ENCODE data around the gene ARHGEF7. TPM values are rescaled to one million over a fixed set of nuclear protein-coding genes. Genes with fewer than 3 reads are reported as not detected.

Gene ARHGEF7
- total RNA-seq, 2 experiments from 2014 or later = 39.5 to 51.3 TPM

DNA sequence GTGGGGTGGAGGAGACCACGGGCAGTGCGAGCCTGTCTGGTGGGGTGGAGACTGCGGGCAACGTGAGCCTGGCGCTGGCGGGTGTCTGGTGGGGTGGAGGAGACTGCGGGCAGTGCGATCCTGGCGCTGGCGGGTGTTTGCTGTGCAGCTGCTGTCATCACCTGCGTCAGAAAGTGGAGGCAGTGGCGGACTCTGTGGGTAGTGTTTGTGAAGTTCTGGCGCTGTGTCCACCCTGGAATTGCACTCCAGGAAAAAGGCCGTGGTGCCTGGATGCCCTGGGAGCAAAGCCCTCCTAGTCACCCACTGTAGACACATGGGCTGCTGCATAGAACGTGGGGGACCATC lies 211.5 kb downstream of the ARHGEF7 start:
- no peaks in the 10 kb centered on the region for H3K4me1 ChIP-seq (ENCODE audit: insufficient read depth, low read length, poor library complexity, severe bottlenecking)
- H3K9me3 ChIP-seq (ENCODE audit: low read length) = no peaks in the 10 kb centered on the region
- ChIA-PET CTCF (ENCODE audit: unreplicated experiment) (no interaction called here), POLR2A (no interaction called here)
- no peak overlapping the region for H3K4me3 ChIP-seq (ENCODE audit: low read depth, low read length, poor library complexity, severe bottlenecking)
- no peaks in the 10 kb centered on the region for H3K79me2 ChIP-seq (ENCODE audit: insufficient read depth, low read depth, low read length)
- BruUV-seq (replicated peaks) = no TSS peak
- TF ChIP-seq, protein P1, sequence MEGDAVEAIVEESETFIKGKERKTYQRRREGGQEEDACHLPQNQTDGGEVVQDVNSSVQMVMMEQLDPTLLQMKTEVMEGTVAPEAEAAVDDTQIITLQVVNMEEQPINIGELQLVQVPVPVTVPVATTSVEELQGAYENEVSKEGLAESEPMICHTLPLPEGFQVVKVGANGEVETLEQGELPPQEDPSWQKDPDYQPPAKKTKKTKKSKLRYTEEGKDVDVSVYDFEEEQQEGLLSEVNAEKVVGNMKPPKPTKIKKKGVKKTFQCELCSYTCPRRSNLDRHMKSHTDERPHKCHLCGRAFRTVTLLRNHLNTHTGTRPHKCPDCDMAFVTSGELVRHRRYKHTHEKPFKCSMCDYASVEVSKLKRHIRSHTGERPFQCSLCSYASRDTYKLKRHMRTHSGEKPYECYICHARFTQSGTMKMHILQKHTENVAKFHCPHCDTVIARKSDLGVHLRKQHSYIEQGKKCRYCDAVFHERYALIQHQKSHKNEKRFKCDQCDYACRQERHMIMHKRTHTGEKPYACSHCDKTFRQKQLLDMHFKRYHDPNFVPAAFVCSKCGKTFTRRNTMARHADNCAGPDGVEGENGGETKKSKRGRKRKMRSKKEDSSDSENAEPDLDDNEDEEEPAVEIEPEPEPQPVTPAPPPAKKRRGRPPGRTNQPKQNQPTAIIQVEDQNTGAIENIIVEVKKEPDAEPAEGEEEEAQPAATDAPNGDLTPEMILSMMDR (conservative IDR thresholded peaks at IDR 0.05; ENCODE audit: low read length) = no peak
- no peak for TF ChIP-seq EZH2phosphoT487 (IDR thresholded peaks at IDR 0.05; ENCODE audit: borderline replicate concordance, low read depth, low read length)
- intact Hi-C loops (cut with micrococcal nuclease; ENCODE audit: unreplicated experiment) = no loop called here
- H3K36me3 ChIP-seq (ENCODE audit: insufficient read depth, low read length) = no peaks in the 10 kb centered on the region
- no peaks in the 10 kb centered on the region for H4K20me1 ChIP-seq (ENCODE audit: insufficient read depth, low read length)
- no peak overlapping the region for H3K4me2 ChIP-seq (ENCODE audit: low read length)
- H2AFZ ChIP-seq (ENCODE audit: low read length) = no peak overlapping the region
- no peak overlapping the region for H3K27ac ChIP-seq (ENCODE audit: low read depth, low read length, poor library complexity, severe bottlenecking)
- no peak for DNase-seq (ENCODE audit: low spot score)
- no peaks in the 10 kb centered on the region for H3K9me2 ChIP-seq (ENCODE audit: insufficient read depth, low read length)

DNA sequence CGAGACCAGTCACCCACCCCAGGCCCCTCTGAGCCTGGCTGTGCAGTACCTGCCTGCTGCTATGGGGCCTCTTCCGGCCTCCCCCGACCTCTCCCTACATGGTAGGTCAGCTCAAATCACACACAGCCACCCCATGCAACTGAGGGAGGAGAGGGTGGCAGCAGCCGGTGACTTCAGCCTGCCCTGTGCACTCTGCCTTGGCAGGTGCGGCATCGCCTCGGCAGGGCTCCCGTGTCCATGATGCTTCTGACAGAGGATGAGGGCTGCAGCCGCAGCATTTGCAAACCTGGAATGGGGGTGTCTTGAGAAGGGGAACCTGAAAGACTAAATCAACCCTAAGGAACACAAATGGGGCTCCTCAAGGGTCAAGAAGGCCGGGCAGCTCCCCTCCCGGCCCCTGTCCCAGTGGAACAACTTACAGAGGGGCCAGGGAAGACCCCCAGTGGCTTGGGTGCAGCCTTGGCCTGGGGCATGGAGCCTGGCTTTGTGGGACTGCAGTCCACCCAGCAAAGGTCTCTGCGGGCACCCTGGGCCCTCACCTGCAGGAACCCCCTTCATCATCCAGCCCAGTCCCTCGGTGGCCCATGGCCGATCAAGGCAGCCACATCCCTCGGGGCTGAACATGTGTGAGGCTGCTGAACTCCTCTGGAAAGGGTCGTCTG lies 212.0 kb downstream of the ARHGEF7 start:
- CTCF ChIA-PET (ENCODE audit: unreplicated experiment) = no interaction called here
- intact Hi-C loops (cut with micrococcal nuclease; ENCODE audit: unreplicated experiment) = no loop called here
- Histone ChIP-seq H3K79me2 (ENCODE audit: insufficient read depth, low read depth, low read length) (no peaks in the 10 kb centered on the region), H2AFZ (ENCODE audit: low read length) (no peak overlapping the region), H3K36me3 (ENCODE audit: insufficient read depth, low read length) (no peaks in the 10 kb centered on the region), H3K4me2 (ENCODE audit: low read length) (no peak overlapping the region), H3K4me3 (ENCODE audit: low read depth, low read length, poor library complexity, severe bottlenecking) (no peak overlapping the region), H3K9me2 (ENCODE audit: insufficient read depth, low read length) (no peaks in the 10 kb centered on the region), H3K4me1 (ENCODE audit: insufficient read depth, low read length, poor library complexity, severe bottlenecking) (no peaks in the 10 kb centered on the region), H3K27ac (ENCODE audit: low read depth, low read length, poor library complexity, severe bottlenecking) (no peak overlapping the region), H3K9me3 (ENCODE audit: low read length) (no peaks in the 10 kb centered on the region), H4K20me1 (ENCODE audit: insufficient read depth, low read length) (no peaks in the 10 kb centered on the region)
- POLR2A ChIA-PET = no interaction called here
- TF ChIP-seq, protein P1 (conservative IDR thresholded peaks at IDR 0.05; ENCODE audit: low read length) = no peak
- no peak for TF ChIP-seq EZH2phosphoT487 (IDR thresholded peaks at IDR 0.05; ENCODE audit: borderline replicate concordance, low read depth, low read length)
- no TSS peak for BruUV-seq (replicated peaks)
- no peak for DNase-seq (ENCODE audit: low spot score)

DNA sequence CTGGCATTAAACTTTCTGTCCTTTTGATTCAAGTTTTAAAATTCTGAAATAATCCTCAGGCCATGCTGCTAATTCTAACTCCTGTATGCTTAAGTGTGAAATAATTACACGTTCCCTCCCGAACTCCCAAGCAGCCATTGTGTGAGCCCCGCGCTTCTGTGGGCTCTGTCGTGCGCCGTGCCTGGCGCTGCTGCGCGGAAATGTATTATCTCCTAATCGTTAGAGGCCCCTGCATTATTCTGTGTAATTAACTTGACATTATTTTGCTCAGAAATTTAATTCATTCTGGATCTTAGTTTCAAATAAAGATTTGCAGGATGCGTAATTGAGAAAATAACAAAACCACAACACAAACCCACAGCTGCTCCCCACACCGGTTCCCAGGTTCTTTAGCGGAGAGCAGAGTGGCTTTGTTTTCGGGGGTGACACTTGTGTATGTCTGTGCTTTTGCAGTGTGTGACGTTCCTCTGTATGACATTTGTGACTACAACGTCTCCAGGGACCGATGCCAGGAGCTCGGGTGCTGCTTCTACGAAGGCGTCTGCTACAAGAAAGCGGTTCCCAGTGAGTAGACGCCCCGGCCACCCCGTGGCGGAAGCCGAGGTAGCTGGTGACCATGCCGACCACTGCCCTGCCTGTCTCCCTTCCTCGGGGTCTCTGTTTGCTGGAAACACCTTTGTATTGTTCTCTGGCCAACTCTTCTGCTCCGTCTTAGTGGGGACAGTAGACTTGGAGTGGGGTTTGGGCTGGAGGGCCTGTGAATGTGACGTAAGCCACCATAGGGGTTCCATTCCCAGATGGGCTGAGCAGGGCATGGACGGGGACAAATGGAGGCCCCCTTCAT lies 212.8 kb downstream of the ARHGEF7 start:
- Histone ChIP-seq H3K4me3 (ENCODE audit: low read depth, low read length, poor library complexity, severe bottlenecking) (no peak overlapping the region), H3K9me2 (ENCODE audit: insufficient read depth, low read length) (no peaks in the 10 kb centered on the region; the same call in 1 of the 2 replicates), H2AFZ (ENCODE audit: low read length) (no peak overlapping the region), H3K79me2 (ENCODE audit: insufficient read depth, low read depth, low read length) (no peaks in the 10 kb centered on the region), H3K27ac (ENCODE audit: low read depth, low read length, poor library complexity, severe bottlenecking) (no peak overlapping the region), H4K20me1 (ENCODE audit: insufficient read depth, low read length) (no peaks in the 10 kb centered on the region), H3K4me1 (ENCODE audit: insufficient read depth, low read length, poor library complexity, severe bottlenecking) (no peaks in the 10 kb centered on the region), H3K36me3 (ENCODE audit: insufficient read depth, low read length) (no peaks in the 10 kb centered on the region), H3K9me3 (ENCODE audit: low read length) (no peaks in the 10 kb centered on the region), H3K4me2 (ENCODE audit: low read length) (no peak overlapping the region)
- intact Hi-C loops (cut with micrococcal nuclease; ENCODE audit: unreplicated experiment) = no loop called here
- DNase-seq (ENCODE audit: low spot score) = no peak
- no TSS peak for BruUV-seq (replicated peaks)
- POLR2A ChIA-PET = no interaction called here
- TF ChIP-seq EZH2phosphoT487 (IDR thresholded peaks at IDR 0.05; ENCODE audit: borderline replicate concordance, low read depth, low read length) = no peak
- TF ChIP-seq, protein P1 (conservative IDR thresholded peaks at IDR 0.05; ENCODE audit: low read length) = no peak
- CTCF ChIA-PET (ENCODE audit: unreplicated experiment) = no interaction called here
